ENCODE measurements around the gene JAZF1. TPM values are rescaled to one million over a fixed set of nuclear protein-coding genes. Genes with fewer than 3 reads are reported as not detected.

The JAZF1 gene
- total and polyA plus RNA-seq, 2 of the 4 experiments (the other 2 are of a cell fraction), result 8.4 to 10.5 TPM

DNA sequence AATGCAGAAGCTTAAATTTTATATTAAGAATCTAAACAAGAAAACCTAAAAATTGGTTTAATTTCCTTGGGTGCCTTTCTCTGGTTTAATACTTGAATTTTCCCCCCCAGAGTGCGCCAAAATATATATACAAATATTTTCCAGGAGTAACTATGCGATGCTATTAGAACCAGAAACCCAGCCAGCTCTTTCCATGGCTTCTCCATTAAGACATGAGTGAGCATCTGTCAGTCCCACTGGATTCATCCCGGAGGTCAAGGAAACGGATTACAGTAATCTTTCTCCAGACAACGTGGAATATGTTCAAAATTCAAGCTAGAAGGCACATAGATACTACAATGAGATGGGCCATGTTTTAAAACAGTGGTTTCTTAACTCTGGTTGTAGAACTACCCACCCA is 291.9 kb downstream of the JAZF1 start:
- no peak overlapping the region for H3K4me2 ChIP-seq (ENCODE audit: low read depth, low read length)
- no peak overlapping the region for H3K9ac ChIP-seq (ENCODE audit: low read depth, low read length)
- H4K5ac ChIP-seq (ENCODE audit: low read depth, low read length), result no peak overlapping the region
- dilution Hi-C loops (cut with HindIII; ENCODE audit: low sequenced_read_pairs, unreplicated experiment) (no loop called here), in situ Hi-C loops (cut with MboI; ENCODE audit: low sequenced_read_pairs) (no loop called here), intact Hi-C loops (cut with micrococcal nuclease) (no loop called here)
- no peak overlapping the region for H3K4ac ChIP-seq (ENCODE audit: low read depth, low read length)
- no peak overlapping the region for H2BK20ac ChIP-seq (ENCODE audit: low read depth, low read length)
- no peak overlapping the region for H3K23ac ChIP-seq (ENCODE audit: low read depth, low read length)
- H2BK15ac ChIP-seq (ENCODE audit: low read depth, low read length), result no peak overlapping the region
- peaks cover 4% of the 10 kb centered on the region for H3K4me1 ChIP-seq (ENCODE audit: control insufficient read depth, insufficient read depth, low read length)
- no peak overlapping the region for H4K91ac ChIP-seq (ENCODE audit: insufficient read depth, low read depth, low read length)
- no CpG with 5 or more reads among the region's 5 CpGs for WGBS, 2 experiments (ENCODE audit: extremely low coverage in 2 of 2, insufficient read length in 1 of 2)
- H2AK5ac ChIP-seq (ENCODE audit: low read depth, low read length), result no peak overlapping the region
- peaks cover 4% of the 10 kb centered on the region; the same call in 1 of the 2 replicates for H3K36me3 ChIP-seq (ENCODE audit: control insufficient read depth, insufficient read depth, low read length)
- no peak overlapping the region for H3K4me3 ChIP-seq (ENCODE audit: insufficient read depth, low read depth, low read length)
- H3K18ac ChIP-seq (ENCODE audit: low read depth, low read length), result no peak overlapping the region
- H3K9me1 ChIP-seq (ENCODE audit: insufficient read depth, low read length), result 0 out of 2 replicates have a peak, but pooled peaks cover 5% of the 10 kb centered on the region
- no peak overlapping the region for H2AK9ac ChIP-seq (replicated peaks; ENCODE audit: low read depth, low read length, poor library complexity)
- no peak overlapping the region for H3K14ac ChIP-seq (replicated peaks; ENCODE audit: low read depth, low read length)
- ATAC-seq (ENCODE audit: low read depth), result no peak
- H2BK5ac ChIP-seq (ENCODE audit: low read depth, low read length, poor library complexity, severe bottlenecking), result no peak overlapping the region
- DNase-seq, result no peak
- ChIA-PET POLR2A (ENCODE audit: unreplicated experiment) (no interaction called here), CTCF (no interaction called here)
- no peak overlapping the region for H4K8ac ChIP-seq (ENCODE audit: low read depth in 2 of 2, low read length in 2 of 2)
- H2BK120ac ChIP-seq (ENCODE audit: low read depth, low read length), result no peak overlapping the region
- TF ChIP-seq, protein P1, sequence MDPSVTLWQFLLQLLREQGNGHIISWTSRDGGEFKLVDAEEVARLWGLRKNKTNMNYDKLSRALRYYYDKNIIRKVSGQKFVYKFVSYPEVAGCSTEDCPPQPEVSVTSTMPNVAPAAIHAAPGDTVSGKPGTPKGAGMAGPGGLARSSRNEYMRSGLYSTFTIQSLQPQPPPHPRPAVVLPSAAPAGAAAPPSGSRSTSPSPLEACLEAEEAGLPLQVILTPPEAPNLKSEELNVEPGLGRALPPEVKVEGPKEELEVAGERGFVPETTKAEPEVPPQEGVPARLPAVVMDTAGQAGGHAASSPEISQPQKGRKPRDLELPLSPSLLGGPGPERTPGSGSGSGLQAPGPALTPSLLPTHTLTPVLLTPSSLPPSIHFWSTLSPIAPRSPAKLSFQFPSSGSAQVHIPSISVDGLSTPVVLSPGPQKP (IDR thresholded peaks at IDR 0.05; ENCODE audit: borderline replicate concordance, low read depth, low read length), result no peak
- TF ChIP-seq RFX5 (IDR thresholded peaks at IDR 0.05; ENCODE audit: low read depth, low read length) (no peak), MXI1 (IDR thresholded peaks at IDR 0.05; ENCODE audit: borderline replicate concordance, low read depth, low read length) (no peak)
- TF ChIP-seq, protein P2, sequence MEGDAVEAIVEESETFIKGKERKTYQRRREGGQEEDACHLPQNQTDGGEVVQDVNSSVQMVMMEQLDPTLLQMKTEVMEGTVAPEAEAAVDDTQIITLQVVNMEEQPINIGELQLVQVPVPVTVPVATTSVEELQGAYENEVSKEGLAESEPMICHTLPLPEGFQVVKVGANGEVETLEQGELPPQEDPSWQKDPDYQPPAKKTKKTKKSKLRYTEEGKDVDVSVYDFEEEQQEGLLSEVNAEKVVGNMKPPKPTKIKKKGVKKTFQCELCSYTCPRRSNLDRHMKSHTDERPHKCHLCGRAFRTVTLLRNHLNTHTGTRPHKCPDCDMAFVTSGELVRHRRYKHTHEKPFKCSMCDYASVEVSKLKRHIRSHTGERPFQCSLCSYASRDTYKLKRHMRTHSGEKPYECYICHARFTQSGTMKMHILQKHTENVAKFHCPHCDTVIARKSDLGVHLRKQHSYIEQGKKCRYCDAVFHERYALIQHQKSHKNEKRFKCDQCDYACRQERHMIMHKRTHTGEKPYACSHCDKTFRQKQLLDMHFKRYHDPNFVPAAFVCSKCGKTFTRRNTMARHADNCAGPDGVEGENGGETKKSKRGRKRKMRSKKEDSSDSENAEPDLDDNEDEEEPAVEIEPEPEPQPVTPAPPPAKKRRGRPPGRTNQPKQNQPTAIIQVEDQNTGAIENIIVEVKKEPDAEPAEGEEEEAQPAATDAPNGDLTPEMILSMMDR (conservative IDR thresholded peaks at IDR 0.05; ENCODE audit: low read depth, low read length), result no peak
- TF ChIP-seq, protein P3, sequence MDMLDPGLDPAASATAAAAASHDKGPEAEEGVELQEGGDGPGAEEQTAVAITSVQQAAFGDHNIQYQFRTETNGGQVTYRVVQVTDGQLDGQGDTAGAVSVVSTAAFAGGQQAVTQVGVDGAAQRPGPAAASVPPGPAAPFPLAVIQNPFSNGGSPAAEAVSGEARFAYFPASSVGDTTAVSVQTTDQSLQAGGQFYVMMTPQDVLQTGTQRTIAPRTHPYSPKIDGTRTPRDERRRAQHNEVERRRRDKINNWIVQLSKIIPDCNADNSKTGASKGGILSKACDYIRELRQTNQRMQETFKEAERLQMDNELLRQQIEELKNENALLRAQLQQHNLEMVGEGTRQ (IDR thresholded peaks at IDR 0.05; ENCODE audit: low read depth, low read length), result no peak
- no peaks in the 10 kb centered on the region for H3K27me3 ChIP-seq (ENCODE audit: control insufficient read depth, insufficient read depth, low read length)
- H3K56ac ChIP-seq (ENCODE audit: extremely low read depth, insufficient read depth, low read length), result no peak overlapping the region
- no peak overlapping the region for H2AFZ ChIP-seq (replicated peaks; ENCODE audit: low read length, poor library complexity)
- BruUV-seq (replicated peaks), result no TSS peak
- no peaks in the 10 kb centered on the region for H3K9me3 ChIP-seq (ENCODE audit: control insufficient read depth, insufficient read depth, low read length)
- peaks cover 0 to 15% of the 10 kb centered on the region in 2 experiments; a peak in 3 of 4 replicates for H3K79me1 ChIP-seq (ENCODE audit: low read depth in 1 of 2, low read length in 2 of 2)
- no peak overlapping the region for H3K27ac ChIP-seq (ENCODE audit: insufficient read depth, low read length)
- no peaks in the 10 kb centered on the region for H4K20me1 ChIP-seq (ENCODE audit: insufficient read depth, low read length)

Data from IMR-90 (cell line).